Lower leg skin (tissue), 4 donors: ENCODE measurements around the gene CSMD2. TPM values are rescaled to one million over a fixed set of nuclear protein-coding genes. Genes with fewer than 3 reads are reported as not detected.

Experiments
- DNase-seq, 2 donors: peaks; one replicate each; pipeline ENCODE4 v3.0.0-alpha.2; 2019; ENCODE audit warnings: low spot score in 2 of 2
- H3K4me3 ChIP-seq: fragments of 200-600 bp; sonication (generic); 2 replicates; pipeline ENCODE4 v1.5.1; 2017; ENCODE audit warnings: mild to moderate bottlenecking, low read depth; ENCODE audit not compliant: poor library complexity, severe bottlenecking
- CTCF ChIP-seq, 3 donors: fragments of 450-650 bp; IDR thresholded peaks; one replicate each; pipeline ENCODE4 v1.5.1; 2016; ENCODE audit warnings: antibody characterized with exemption in 3 of 3, mild to moderate bottlenecking in 3 of 3, moderate library complexity in 2 of 3
- POLR2A ChIP-seq, 2 donors: fragments of 450-650 bp; IDR thresholded peaks; one replicate each; pipeline ENCODE4 v1.6.1; 2016 to 2017; ENCODE audit warnings: antibody characterized with exemption in 2 of 2, mild to moderate bottlenecking in 1 of 2, moderate library complexity in 1 of 2
- WGBS, 2 donors: methylation state at CpG; one replicate each; pipeline ENCODE4 v1.1.5; 2018; 5-methylcytosine and 5-hydroxymethylcytosine counted together
- intact Hi-C: fragments of 100-400 bp; cut with DNase I; formaldehyde crosslinking; loops from one replicate; pipeline ENCODE4 v1.15.0; 2023; ENCODE audit warnings: low total_unique reads
- total RNA-seq, 4 donors: library from RNA; depleted of rRNA; stranded (reverse); fragments of >200 nt; gene quantifications; one replicate each; pipeline ENCODE4 v1.1.0, GENCODE V29; 2016

The CSMD2 gene
- total RNA-seq, 4 donors from 2014 or later = 0.11 to 1.0 TPM; not detected in 2

GRCh38 chr1:33984906-33985565 lies 180.0 kb downstream of the CSMD2 start:
- intact Hi-C loops = no loop called here
- no peak for TF ChIP-seq POLR2A (IDR thresholded peaks at IDR 0.05)
- TF ChIP-seq CTCF (IDR thresholded peaks at IDR 0.05) = no peak
- no peak overlapping the region for H3K4me3 ChIP-seq
- peak in 1 of 2 donors; percentile 53 for DNase-seq
- WGBS, 2 donors = 45 to 51% methylated on average over 13 of the region's 13 CpGs

- no peak overlapping the region for H3K4me3 ChIP-seq
- no peak for TF ChIP-seq POLR2A (IDR thresholded peaks at IDR 0.05)
- no peak for TF ChIP-seq CTCF (IDR thresholded peaks at IDR 0.05)
- DNase-seq = peak in 1 of 2 donors; percentile 46
- intact Hi-C loops = no loop called here
- 87 to 88% methylated on average over 5 of the region's 5 CpGs for WGBS, 2 donors
Measured at GRCh38 chr1:33982419-33982818, 182.6 kb downstream of the CSMD2 start.

- no peak overlapping the region for H3K4me3 ChIP-seq
- DNase-seq = peak in 1 of 2 donors; percentile 37
- WGBS, 2 donors = 84 to 90% methylated on average over 4 of the region's 4 CpGs
- intact Hi-C loops = no loop called here
- TF ChIP-seq CTCF (IDR thresholded peaks at IDR 0.05) (no peak), POLR2A (IDR thresholded peaks at IDR 0.05) (no peak)
Measured at GRCh38 chr1:33979341-33979740, 185.7 kb downstream of the CSMD2 start.

GRCh38 chr1:33975961-33976360 lies 189.1 kb downstream of the CSMD2 start:
- 89 to 95% methylated on average over 3 of the region's 3 CpGs for whole genome bisulfite sequencing, 2 donors
- H3K4me3 ChIP-seq = no peak overlapping the region
- DNase-seq = no peak
- intact Hi-C loops = no loop called here
- no peak for TF ChIP-seq POLR2A (IDR thresholded peaks at IDR 0.05)
- no peak for TF ChIP-seq CTCF (IDR thresholded peaks at IDR 0.05)

- 63 to 71% methylated on average over 8 of the region's 8 CpGs for WGBS, 2 donors
- TF ChIP-seq CTCF (IDR thresholded peaks at IDR 0.05) (no peak), POLR2A (IDR thresholded peaks at IDR 0.05) (no peak)
- intact Hi-C loops = no loop called here
- H3K4me3 ChIP-seq = no peak overlapping the region
- no peak for DNase-seq
Measured at GRCh38 chr1:33973799-33974545, 191.1 kb downstream of the CSMD2 start.
